ENCODE results near the gene GARIN1A.

GARIN1A gene

GRCh38 chr7:128691227-128691626 is 19.1 kb downstream of the GARIN1A start:
- in situ Hi-C loops (cut with MboI; ENCODE audit: low sequenced_read_pairs, unreplicated experiment) = no loop called here
- TF ChIP-seq, protein P1, sequence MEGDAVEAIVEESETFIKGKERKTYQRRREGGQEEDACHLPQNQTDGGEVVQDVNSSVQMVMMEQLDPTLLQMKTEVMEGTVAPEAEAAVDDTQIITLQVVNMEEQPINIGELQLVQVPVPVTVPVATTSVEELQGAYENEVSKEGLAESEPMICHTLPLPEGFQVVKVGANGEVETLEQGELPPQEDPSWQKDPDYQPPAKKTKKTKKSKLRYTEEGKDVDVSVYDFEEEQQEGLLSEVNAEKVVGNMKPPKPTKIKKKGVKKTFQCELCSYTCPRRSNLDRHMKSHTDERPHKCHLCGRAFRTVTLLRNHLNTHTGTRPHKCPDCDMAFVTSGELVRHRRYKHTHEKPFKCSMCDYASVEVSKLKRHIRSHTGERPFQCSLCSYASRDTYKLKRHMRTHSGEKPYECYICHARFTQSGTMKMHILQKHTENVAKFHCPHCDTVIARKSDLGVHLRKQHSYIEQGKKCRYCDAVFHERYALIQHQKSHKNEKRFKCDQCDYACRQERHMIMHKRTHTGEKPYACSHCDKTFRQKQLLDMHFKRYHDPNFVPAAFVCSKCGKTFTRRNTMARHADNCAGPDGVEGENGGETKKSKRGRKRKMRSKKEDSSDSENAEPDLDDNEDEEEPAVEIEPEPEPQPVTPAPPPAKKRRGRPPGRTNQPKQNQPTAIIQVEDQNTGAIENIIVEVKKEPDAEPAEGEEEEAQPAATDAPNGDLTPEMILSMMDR (IDR thresholded peaks at IDR 0.05; ENCODE audit: borderline replicate concordance, control extremely low read depth, extremely low read depth, insufficient read depth, missing control alignments) = no peak

DNA sequence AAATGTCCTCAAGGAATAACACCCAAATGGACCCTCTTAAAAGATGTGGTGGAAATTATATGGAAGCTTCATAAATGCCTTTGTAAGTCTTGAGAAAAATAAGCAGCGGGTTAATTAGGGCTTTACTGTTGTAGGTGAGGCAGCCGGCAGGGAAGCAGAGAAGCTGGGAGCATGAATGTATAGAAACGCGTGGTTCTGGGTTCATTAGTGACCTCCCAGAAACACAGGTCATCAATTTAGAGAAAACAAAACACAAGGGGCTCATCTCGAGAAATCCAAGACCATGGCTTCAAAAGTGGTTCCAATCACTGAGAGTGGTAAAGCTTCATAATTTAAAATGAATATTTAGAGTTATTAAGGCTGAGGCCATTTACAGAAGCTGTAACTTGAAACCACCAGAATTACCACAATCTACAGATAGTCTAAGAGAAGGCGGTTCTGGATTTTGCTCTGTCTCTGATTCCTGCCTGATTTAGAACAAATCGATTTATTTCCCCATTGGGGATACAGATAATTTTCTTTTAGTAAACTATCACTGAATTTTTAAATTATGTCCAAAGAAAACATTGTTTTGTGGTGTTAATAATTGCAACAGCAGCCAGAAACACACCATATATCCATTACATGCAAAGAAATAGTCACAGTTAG is 20.7 kb downstream of the GARIN1A start:
- in situ Hi-C loops (cut with MboI; ENCODE audit: low sequenced_read_pairs, unreplicated experiment) = no loop called here
- no peak for DNase-seq (ENCODE audit: low spot score)
- TF ChIP-seq, protein P1 (IDR thresholded peaks at IDR 0.05; ENCODE audit: borderline replicate concordance, control extremely low read depth, extremely low read depth, insufficient read depth, missing control alignments) = no peak

More at GRCh38 chr7:128691227-128691626, 19.1 kb downstream of the GARIN1A start:
- no peak for DNase-seq (ENCODE audit: low spot score)

DNA sequence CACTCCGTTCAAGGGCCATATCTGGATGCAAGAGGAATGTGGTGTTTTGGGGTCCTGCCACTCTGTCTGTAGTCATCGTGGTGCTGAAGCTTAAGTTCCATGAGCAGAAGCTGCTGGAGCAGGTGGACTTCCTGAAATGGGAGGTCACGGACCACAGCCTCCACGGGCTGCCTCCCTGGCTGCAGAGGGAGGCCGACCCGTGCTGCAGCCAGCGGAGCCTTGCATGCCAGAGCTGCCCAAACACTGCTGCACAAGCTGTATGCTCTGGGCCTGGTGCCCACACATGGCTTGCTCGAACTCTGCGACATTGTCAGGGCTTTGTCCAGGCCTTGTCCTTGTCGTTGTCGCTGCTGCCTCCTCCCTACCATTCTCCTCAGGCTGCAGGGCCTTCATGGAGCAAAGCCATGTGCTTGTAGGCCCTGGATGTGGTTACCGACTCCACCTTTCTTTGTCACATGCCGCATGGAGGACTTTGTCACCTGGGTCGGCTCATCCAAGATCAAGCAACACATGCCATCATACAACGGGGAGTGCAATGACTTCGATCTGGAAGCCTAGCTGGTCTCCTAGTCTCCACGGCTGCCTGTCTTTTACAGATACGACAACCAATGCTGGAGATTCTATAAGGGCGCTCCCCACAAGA is 21.4 kb downstream of the GARIN1A start:
- TF ChIP-seq, protein P1 (IDR thresholded peaks at IDR 0.05; ENCODE audit: borderline replicate concordance, control extremely low read depth, extremely low read depth, insufficient read depth, missing control alignments) = no peak
- in situ Hi-C loops (cut with MboI; ENCODE audit: low sequenced_read_pairs, unreplicated experiment) = no loop called here
- no peak for DNase-seq (ENCODE audit: low spot score)

DNA sequence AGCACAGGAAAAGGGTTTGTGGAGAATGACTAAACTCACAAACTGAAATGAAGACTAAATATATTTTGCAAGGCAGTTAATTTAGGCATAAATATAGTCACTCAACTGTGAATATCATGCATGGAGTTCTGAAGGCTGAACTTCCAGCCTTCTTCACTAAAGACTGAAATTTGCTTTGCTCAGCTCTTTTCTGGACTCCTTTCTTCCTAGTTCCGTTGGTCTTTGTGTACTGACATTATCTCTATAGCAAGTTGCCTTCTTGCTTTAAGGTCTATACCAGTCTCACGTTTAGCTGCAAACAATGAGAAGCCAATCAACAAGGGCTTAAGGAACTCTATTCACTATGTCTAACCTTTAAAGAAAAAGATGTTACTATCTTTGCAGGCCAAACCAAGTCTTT is 22.6 kb downstream of the GARIN1A start:
- DNase-seq (ENCODE audit: low spot score) = no peak
- in situ Hi-C loops (cut with MboI; ENCODE audit: low sequenced_read_pairs, unreplicated experiment) = no loop called here
- TF ChIP-seq, protein P1 (IDR thresholded peaks at IDR 0.05; ENCODE audit: borderline replicate concordance, control extremely low read depth, extremely low read depth, insufficient read depth, missing control alignments) = no peak

GRCh38 chr7:128697302-128697905 is 25.3 kb downstream of the GARIN1A start:
- TF ChIP-seq, protein P1 (IDR thresholded peaks at IDR 0.05; ENCODE audit: borderline replicate concordance, control extremely low read depth, extremely low read depth, insufficient read depth, missing control alignments) = no peak
- in situ Hi-C loops (cut with MboI; ENCODE audit: low sequenced_read_pairs, unreplicated experiment) = no loop called here
- DNase-seq (ENCODE audit: low spot score) = peak; percentile 74

DNA sequence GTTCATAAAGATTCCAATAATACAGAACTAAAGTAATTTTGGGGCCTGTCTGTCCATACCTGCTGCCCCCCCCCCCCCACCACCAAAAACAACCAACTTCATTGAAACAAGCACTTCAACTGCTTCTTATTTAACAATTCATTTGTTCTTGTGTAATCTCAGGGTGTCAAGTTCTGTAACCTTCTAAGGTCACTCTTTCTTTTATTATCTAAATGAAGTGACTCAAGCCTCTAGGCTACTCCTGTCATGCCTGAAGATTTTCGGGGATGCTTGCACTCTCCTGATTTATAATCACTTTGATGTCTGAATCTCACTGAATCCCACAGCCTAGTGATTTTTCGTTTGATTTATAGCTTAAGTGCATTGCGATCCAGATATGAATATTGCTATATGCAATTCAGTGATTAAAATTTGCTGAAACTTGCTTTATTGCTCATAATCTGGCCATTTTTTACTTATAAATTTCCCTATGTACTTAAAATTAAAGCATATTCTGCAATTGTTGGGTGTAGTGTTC is 27.2 kb downstream of the GARIN1A start:
- in situ Hi-C loops (cut with MboI; ENCODE audit: low sequenced_read_pairs, unreplicated experiment) = no loop called here
- TF ChIP-seq, protein P1 (IDR thresholded peaks at IDR 0.05; ENCODE audit: borderline replicate concordance, control extremely low read depth, extremely low read depth, insufficient read depth, missing control alignments) = no peak
- DNase-seq (ENCODE audit: low spot score) = no peak
